ENCODE data around the gene SYCE3.

The SYCE3 gene

DNA sequence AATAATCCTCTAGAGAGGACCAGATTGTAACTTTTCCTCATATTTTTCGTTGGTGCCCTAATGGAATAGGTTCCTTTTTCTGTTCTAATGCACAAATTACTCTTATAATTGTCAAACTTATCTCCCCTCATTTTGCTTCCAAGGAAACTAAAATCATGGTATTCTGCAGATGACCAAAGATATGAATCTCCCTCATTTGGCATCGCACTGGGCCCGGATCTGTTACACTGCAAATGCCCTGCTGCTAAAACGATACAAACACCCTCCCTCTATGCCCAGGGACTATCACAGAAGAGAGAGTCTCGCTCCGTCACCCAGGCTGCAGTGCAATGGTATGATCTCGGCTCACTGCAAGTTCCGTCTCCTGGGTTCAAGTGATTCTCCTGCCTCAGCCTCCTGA lies 9.4 kb downstream of the SYCE3 start:
- peaks cover 0 to 4% of the 10 kb centered on the region in 2 donors for H3K27me3 ChIP-seq (ENCODE audit: control insufficient read depth in 1 of 2, insufficient read depth in 2 of 2, low read length in 2 of 2)
- H3K9me3 ChIP-seq (ENCODE audit: control insufficient read depth in 1 of 2, low read length in 2 of 2) = no peaks in the 10 kb centered on the region
- H3K36me3 ChIP-seq (ENCODE audit: control insufficient read depth in 1 of 2, insufficient read depth in 2 of 2, low read length in 2 of 2) = no peaks in the 10 kb centered on the region
- no peak overlapping the region for H3K9ac ChIP-seq (ENCODE audit: low read depth in 1 of 2, low read length in 2 of 2)
- no peak overlapping the region for H3K4me3 ChIP-seq (ENCODE audit: low read depth in 1 of 2, low read length in 2 of 2)
- peaks cover 0 to 7% of the 10 kb centered on the region in 2 donors for H3K4me1 ChIP-seq (ENCODE audit: control insufficient read depth in 1 of 2, insufficient read depth in 2 of 2, low read length in 2 of 2)
- no peak overlapping the region for H3K27ac ChIP-seq (ENCODE audit: low read depth, low read length)

DNA sequence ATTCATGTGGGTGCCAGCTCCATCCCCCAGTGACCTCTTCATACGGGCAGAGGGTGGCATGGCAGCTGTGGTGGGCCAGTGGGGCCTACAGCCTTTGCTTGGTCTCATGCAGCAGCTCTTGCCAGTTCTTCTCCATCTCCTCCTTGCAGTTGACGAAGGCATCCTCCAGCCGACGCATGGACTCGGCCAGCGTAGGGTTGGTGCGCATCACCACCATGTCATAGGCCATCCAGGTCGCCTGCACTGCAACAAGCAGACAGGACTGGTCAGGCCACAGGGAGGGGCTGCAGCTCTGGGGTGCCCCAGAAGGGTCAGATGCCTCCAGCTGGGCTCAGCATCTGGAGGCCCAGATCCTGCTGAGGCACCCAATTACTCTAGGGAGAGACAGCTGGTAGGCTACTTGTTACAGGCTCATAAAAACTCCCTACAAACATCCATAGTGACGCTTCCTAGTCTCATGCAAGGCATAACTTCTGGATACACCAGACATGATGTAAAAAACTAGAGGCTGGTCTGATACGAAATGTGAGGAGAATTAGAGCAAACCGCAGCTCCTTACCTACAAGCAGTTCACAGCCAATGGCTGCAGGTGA lies 11.5 kb downstream of the SYCE3 start:
- H3K27me3 ChIP-seq (ENCODE audit: control insufficient read depth in 1 of 2, insufficient read depth in 2 of 2, low read length in 2 of 2) = peaks cover 0 to 6% of the 10 kb centered on the region in 2 donors
- H3K36me3 ChIP-seq (ENCODE audit: control insufficient read depth in 1 of 2, insufficient read depth in 2 of 2, low read length in 2 of 2) = no peaks in the 10 kb centered on the region
- no peak overlapping the region for H3K4me3 ChIP-seq (ENCODE audit: low read depth in 1 of 2, low read length in 2 of 2)
- H3K4me1 ChIP-seq (ENCODE audit: control insufficient read depth in 1 of 2, insufficient read depth in 2 of 2, low read length in 2 of 2) = peaks cover 0 to 9% of the 10 kb centered on the region in 2 donors
- no peak overlapping the region for H3K27ac ChIP-seq (ENCODE audit: low read depth, low read length)
- no peak overlapping the region for H3K9ac ChIP-seq (ENCODE audit: low read depth in 1 of 2, low read length in 2 of 2)
- H3K9me3 ChIP-seq (ENCODE audit: control insufficient read depth in 1 of 2, low read length in 2 of 2) = no peaks in the 10 kb centered on the region

DNA sequence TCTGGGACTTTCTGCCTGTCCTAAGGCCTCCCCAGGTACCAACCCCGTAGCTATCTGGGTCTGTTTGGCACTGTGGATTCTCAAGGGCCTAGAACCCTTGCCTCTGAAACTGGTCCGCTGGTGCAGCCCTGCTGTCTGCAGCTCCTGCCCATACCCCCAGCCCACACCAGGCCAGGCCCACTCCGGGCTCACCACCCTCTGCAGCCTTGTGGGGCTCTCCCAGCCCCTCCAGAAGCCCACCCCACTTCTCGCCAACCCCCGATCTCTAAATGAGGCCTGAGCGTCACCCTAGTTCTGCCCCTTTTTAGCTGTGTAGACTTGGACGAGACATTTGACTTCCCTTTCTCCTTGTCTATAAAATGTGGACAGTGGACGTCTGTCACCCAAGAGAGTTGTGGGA lies 12.3 kb downstream of the SYCE3 start:
- no peaks in the 10 kb centered on the region for H3K36me3 ChIP-seq (ENCODE audit: control insufficient read depth in 1 of 2, insufficient read depth in 2 of 2, low read length in 2 of 2)
- no peak overlapping the region for H3K9ac ChIP-seq (ENCODE audit: low read depth in 1 of 2, low read length in 2 of 2)
- H3K4me1 ChIP-seq (ENCODE audit: control insufficient read depth in 1 of 2, insufficient read depth in 2 of 2, low read length in 2 of 2) = peaks cover 3 to 9% of the 10 kb centered on the region in 2 donors
- peaks cover 0 to 6% of the 10 kb centered on the region in 2 donors for H3K27me3 ChIP-seq (ENCODE audit: control insufficient read depth in 1 of 2, insufficient read depth in 2 of 2, low read length in 2 of 2)
- H3K4me3 ChIP-seq (ENCODE audit: low read depth in 1 of 2, low read length in 2 of 2) = no peak overlapping the region
- H3K9me3 ChIP-seq (ENCODE audit: control insufficient read depth in 1 of 2, low read length in 2 of 2) = no peaks in the 10 kb centered on the region
- no peak overlapping the region for H3K27ac ChIP-seq (ENCODE audit: low read depth, low read length)

GRCh38 chr22:50548921-50549790 lies 13.6 kb downstream of the SYCE3 start:
- peaks cover 0 to 6% of the 10 kb centered on the region in 2 donors for H3K27me3 ChIP-seq (ENCODE audit: control insufficient read depth in 1 of 2, insufficient read depth in 2 of 2, low read length in 2 of 2)
- H3K27ac ChIP-seq (ENCODE audit: low read depth, low read length) = no peak overlapping the region

GRCh38 chr22:50548040-50548920 lies 14.4 kb downstream of the SYCE3 start:
- H3K27ac ChIP-seq (ENCODE audit: low read depth, low read length) = no peak overlapping the region
- H3K36me3 ChIP-seq (ENCODE audit: control insufficient read depth in 1 of 2, insufficient read depth in 2 of 2, low read length in 2 of 2) = no peaks in the 10 kb centered on the region
- no peaks in the 10 kb centered on the region for H3K9me3 ChIP-seq (ENCODE audit: control insufficient read depth in 1 of 2, low read length in 2 of 2)
- H3K4me3 ChIP-seq (ENCODE audit: low read depth in 1 of 2, low read length in 2 of 2) = peak overlapping the region; percentile 29 to 58
- peaks cover 15 to 24% of the 10 kb centered on the region in 2 donors for H3K4me1 ChIP-seq (ENCODE audit: control insufficient read depth in 1 of 2, insufficient read depth in 2 of 2, low read length in 2 of 2)
- peaks cover 0 to 6% of the 10 kb centered on the region in 2 donors for H3K27me3 ChIP-seq (ENCODE audit: control insufficient read depth in 1 of 2, insufficient read depth in 2 of 2, low read length in 2 of 2)
- peak overlapping the region; percentile 10 to 38 for H3K9ac ChIP-seq (ENCODE audit: low read depth in 1 of 2, low read length in 2 of 2)

More at GRCh38 chr22:50548921-50549790, 13.6 kb downstream of the SYCE3 start:
- no peaks in the 10 kb centered on the region for H3K36me3 ChIP-seq (ENCODE audit: control insufficient read depth in 1 of 2, insufficient read depth in 2 of 2, low read length in 2 of 2)
- H3K9ac ChIP-seq (ENCODE audit: low read depth in 1 of 2, low read length in 2 of 2) = peak overlapping the region; percentile 10 to 38
- peaks cover 15 to 20% of the 10 kb centered on the region in 2 donors for H3K4me1 ChIP-seq (ENCODE audit: control insufficient read depth in 1 of 2, insufficient read depth in 2 of 2, low read length in 2 of 2)
- H3K4me3 ChIP-seq (ENCODE audit: low read depth in 1 of 2, low read length in 2 of 2) = peak overlapping the region; percentile 29 to 58
- H3K9me3 ChIP-seq (ENCODE audit: control insufficient read depth in 1 of 2, low read length in 2 of 2) = no peaks in the 10 kb centered on the region

- Histone ChIP-seq H3K9me3 (ENCODE audit: control insufficient read depth in 1 of 2, low read length in 2 of 2) (no peaks in the 10 kb centered on the region), H3K27ac (ENCODE audit: low read depth, low read length) (no peak overlapping the region), H3K4me1 (ENCODE audit: control insufficient read depth in 1 of 2, insufficient read depth in 2 of 2, low read length in 2 of 2) (peaks cover 15 to 24% of the 10 kb centered on the region in 2 donors), H3K4me3 (ENCODE audit: low read depth in 1 of 2, low read length in 2 of 2) (no peak overlapping the region), H3K36me3 (ENCODE audit: control insufficient read depth in 1 of 2, insufficient read depth in 2 of 2, low read length in 2 of 2) (no peaks in the 10 kb centered on the region), H3K9ac (ENCODE audit: low read depth in 1 of 2, low read length in 2 of 2) (no peak overlapping the region), H3K27me3 (ENCODE audit: control insufficient read depth in 1 of 2, insufficient read depth in 2 of 2, low read length in 2 of 2) (peaks cover 0 to 6% of the 10 kb centered on the region in 2 donors)
Observed at GRCh38 chr22:50547263-50547985, 15.3 kb downstream of the SYCE3 start.

DNA sequence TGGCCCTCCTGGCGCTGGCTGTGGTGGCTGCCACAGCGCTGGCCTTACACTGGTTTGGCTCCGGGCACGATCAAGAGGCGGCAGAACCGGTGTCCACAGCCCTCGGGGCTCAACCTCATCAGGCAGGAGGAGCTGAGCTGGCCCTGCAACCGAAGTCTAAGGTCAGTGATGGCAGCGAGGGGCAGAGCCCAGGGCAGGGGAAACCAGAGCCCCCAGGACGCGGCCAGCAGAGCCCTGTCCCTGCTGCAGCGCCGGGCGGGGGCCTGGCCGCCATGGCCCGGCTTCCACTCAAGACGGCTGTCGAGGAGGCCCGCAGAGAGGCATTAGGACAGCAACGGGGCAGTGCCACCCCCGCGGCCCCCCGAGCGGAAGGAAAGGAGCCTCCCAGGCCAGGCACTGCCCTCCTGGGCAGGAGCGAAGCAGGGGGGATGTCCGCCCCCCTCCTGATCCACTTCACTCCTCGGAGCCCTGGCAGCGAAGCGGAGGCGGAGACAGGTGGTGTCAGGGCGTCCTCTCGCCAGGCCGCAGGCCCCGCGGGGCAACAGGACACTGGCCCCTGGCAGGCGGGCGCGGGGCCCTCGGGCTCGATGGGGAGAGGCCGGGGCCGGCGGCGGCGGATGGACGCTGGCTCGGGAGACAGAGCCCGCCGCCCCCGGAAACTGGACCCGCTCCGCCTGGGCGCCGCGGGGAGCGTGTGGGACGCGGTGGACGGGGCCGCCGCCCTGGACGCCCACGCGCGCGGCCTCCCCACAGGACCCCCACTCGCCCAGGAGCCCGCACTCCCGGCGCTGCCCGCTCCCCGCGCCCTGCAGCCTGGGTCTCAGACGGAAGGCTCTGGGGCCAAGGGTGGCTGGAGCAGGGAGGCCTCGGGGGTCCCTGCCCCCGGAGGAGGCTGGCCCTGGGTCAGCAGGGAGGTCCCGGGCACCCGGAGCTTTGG lies 16.1 kb downstream of the SYCE3 start:
- no peak overlapping the region for H3K4me3 ChIP-seq (ENCODE audit: low read depth in 1 of 2, low read length in 2 of 2)
- H3K27me3 ChIP-seq (ENCODE audit: control insufficient read depth in 1 of 2, insufficient read depth in 2 of 2, low read length in 2 of 2) = peaks cover 0 to 6% of the 10 kb centered on the region in 2 donors

GRCh38 chr22:50545522-50546325 lies 17.0 kb downstream of the SYCE3 start, which contains the start of gene KLHDC7B:
Gene KLHDC7B (plus strand): TSS chr22:50545899. CDS start chr22:50546244, 345 bp downstream.
- H3K4me3 ChIP-seq (ENCODE audit: low read depth in 1 of 2, low read length in 2 of 2) = peak within 1 kb of the TSS in 1 of 2 donors; percentile 12
- H3K4me1 ChIP-seq (ENCODE audit: control insufficient read depth in 1 of 2, insufficient read depth in 2 of 2, low read length in 2 of 2) = peaks cover 23 to 24% of the 10 kb centered on the region in 2 donors
- no peaks in the 10 kb centered on the region for H3K36me3 ChIP-seq (ENCODE audit: control insufficient read depth in 1 of 2, insufficient read depth in 2 of 2, low read length in 2 of 2)
- peak within 1 kb of the TSS; percentile 12 to 44 for H3K9ac ChIP-seq (ENCODE audit: low read depth in 1 of 2, low read length in 2 of 2)
- H3K9me3 ChIP-seq (ENCODE audit: control insufficient read depth in 1 of 2, low read length in 2 of 2) = no peaks in the 10 kb centered on the region
- peaks cover 0 to 6% of the 10 kb centered on the region in 2 donors for H3K27me3 ChIP-seq (ENCODE audit: control insufficient read depth in 1 of 2, insufficient read depth in 2 of 2, low read length in 2 of 2)
- peak within 1 kb of the TSS; percentile 39 for H3K27ac ChIP-seq (ENCODE audit: low read depth, low read length)

More for the DNA sequence above, 16.1 kb downstream of the SYCE3 start:
- Histone ChIP-seq H3K9me3 (ENCODE audit: control insufficient read depth in 1 of 2, low read length in 2 of 2) (no peaks in the 10 kb centered on the region), H3K27ac (ENCODE audit: low read depth, low read length) (no peak overlapping the region), H3K9ac (ENCODE audit: low read depth in 1 of 2, low read length in 2 of 2) (no peak overlapping the region), H3K36me3 (ENCODE audit: control insufficient read depth in 1 of 2, insufficient read depth in 2 of 2, low read length in 2 of 2) (no peaks in the 10 kb centered on the region), H3K4me1 (ENCODE audit: control insufficient read depth in 1 of 2, insufficient read depth in 2 of 2, low read length in 2 of 2) (peaks cover 19 to 24% of the 10 kb centered on the region in 2 donors)

All from duodenal mucosa (tissue), 2 donors.